GM18909 (cell line): ENCODE results near the gene CCDC183.

Experiments used
- ATAC-seq: cut with Tn5 transposase; IDR thresholded peaks from one replicate; pipeline ENCODE4 v1.9.1; 2021; ENCODE audit warnings: mild to moderate bottlenecking; ENCODE audit not compliant: unreplicated experiment, poor library complexity

CCDC183 gene

DNA sequence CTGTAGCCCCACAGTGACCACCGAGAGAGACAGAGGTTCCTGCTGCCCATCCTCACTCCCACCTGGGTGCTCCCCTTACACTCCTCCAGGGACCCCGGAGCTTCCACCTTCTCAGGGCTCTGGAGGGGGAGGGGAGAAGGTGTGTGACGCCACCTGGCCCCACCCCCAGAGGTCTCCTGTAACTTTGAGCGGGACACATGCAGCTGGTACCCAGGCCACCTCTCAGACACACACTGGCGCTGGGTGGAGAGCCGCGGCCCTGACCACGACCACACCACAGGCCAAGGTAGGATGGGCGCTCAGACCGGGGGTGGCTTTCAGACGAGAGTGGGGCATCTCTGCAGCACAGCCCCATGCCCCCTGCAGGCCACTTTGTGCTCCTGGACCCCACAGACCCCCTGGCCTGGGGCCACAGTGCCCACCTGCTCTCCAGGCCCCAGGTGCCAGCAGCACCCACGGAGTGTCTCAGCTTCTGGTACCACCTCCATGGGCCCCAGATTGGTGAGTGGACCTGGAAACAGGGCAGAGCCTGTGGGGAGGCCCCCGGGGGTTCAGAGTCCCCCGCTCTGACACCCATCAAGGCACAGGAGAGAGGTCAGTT is 60.5 kb downstream of the CCDC183 start:
- no peak for ATAC-seq

DNA sequence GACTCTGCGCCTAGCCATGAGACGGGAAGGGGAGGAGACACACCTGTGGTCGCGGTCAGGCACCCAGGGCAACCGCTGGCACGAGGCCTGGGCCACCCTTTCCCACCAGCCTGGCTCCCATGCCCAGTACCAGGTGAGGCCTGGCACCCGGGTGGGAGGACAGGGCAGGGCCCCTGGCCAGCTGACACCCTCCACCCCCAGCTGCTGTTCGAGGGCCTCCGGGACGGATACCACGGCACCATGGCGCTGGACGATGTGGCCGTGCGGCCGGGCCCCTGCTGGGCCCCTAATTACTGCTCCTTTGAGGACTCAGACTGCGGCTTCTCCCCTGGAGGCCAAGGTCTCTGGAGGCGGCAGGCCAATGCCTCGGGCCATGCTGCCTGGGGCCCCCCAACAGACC is 61.0 kb downstream of the CCDC183 start:
- no peak for ATAC-seq
